Tibial nerve (tissue), 3 donors: Measurements from ENCODE around the gene PLXNB2.

Experiments
- POLR2A ChIP-seq, 2 donors: fragments of 450-650 bp; IDR thresholded peaks; one replicate each; pipeline ENCODE4 v1.6.1; 2017; ENCODE audit warnings: antibody characterized with exemption in 2 of 2, mild to moderate bottlenecking in 2 of 2, moderate library complexity in 2 of 2
- TF ChIP-seq, protein P1 (sequence below), 5 experiments: fragments of 200-600 bp in 3 of 5; fragments of 450-650 bp in 2 of 5; sonication (generic) in 3 of 5; IDR thresholded peaks; one replicate each; pipeline ENCODE4 v1.5.1; 2016 to 2019; ENCODE audit warnings: antibody characterized with exemption in 5 of 5, mild to moderate bottlenecking in 3 of 5, moderate library complexity in 2 of 5

DNA sequence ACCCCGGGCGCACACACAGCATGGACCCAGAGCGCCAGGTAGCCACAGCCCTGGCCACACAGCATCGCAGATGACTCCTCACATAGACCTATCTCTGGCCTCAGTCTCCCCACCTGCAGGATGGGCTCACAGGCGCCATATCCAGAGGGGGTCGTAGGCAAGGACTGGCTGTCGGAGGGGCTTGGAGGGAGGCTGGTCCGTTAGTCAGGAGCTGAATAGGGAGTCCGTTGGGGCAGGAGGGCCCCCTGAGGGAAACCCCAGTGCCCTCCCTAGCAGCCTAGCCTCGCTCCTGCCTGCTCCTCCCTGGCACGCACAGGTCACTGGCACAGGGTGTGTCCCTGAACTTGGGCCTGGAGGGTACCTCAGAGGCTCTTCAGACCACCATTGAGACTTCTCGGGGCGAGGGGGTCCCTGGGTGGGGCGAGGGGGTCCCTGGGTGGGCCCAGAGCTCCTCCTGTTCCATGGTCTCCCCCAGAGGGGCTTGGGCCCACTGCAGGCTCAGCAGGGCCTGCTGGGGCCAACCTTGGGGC is 2.0 kb downstream of the PLXNB2 start:
- no peak for TF ChIP-seq POLR2A (IDR thresholded peaks at IDR 0.05)
- TF ChIP-seq, protein P1, sequence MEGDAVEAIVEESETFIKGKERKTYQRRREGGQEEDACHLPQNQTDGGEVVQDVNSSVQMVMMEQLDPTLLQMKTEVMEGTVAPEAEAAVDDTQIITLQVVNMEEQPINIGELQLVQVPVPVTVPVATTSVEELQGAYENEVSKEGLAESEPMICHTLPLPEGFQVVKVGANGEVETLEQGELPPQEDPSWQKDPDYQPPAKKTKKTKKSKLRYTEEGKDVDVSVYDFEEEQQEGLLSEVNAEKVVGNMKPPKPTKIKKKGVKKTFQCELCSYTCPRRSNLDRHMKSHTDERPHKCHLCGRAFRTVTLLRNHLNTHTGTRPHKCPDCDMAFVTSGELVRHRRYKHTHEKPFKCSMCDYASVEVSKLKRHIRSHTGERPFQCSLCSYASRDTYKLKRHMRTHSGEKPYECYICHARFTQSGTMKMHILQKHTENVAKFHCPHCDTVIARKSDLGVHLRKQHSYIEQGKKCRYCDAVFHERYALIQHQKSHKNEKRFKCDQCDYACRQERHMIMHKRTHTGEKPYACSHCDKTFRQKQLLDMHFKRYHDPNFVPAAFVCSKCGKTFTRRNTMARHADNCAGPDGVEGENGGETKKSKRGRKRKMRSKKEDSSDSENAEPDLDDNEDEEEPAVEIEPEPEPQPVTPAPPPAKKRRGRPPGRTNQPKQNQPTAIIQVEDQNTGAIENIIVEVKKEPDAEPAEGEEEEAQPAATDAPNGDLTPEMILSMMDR (IDR thresholded peaks at IDR 0.05): no peak
